HG03378 (cell line): ENCODE results near the gene KEAP1.
A peak's percentile ranks its signal among the peaks of the same experiment; 100 is the strongest.

Source experiments
- ATAC-seq: cut with Tn5 transposase; IDR thresholded peaks from one replicate; pipeline ENCODE4 v1.9.1; 2021; ENCODE audit warnings: mild to moderate bottlenecking, moderate library complexity; ENCODE audit not compliant: unreplicated experiment

KEAP1 gene

GRCh38 chr19:10525636-10526035, 22.5 kb upstream of the KEAP1 start:
- ATAC-seq: no peak

- ATAC-seq: no peak
Observed at GRCh38 chr19:10523135-10523636, 20.0 kb upstream of the KEAP1 start.

DNA sequence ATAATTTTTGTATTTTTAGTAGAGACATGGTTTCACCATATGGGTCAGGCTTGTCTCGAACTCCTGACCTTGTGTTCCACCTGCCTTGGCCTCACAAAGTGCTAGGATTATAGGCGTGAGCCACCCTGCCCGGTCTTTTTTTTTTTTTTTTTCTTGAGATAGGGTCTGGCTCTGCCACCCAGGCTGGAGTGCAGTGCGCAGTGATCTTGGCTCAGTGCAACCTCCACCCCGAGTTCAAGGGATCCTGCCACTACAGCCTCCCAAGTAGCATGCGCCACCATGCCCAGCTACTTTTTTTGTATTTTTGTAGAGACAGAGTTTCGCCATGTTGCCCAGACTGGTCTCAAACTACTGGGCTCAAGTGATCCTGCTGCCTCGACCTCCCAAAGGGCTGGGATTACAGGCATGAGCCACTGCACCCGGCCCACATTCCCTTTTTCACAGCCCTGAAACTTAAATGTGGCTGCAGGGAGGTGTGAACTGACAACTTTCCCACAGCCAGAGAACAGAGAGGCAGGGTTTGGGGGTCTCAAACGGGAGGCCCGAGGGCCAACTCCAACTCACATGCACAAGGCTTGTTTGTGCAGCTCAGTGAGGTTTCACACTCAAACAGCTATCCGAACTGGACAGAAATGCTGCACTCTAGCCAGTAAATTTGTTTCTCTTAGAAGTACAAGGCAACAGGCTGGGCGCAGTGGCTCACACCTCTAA, 18.5 kb upstream of the KEAP1 start:
- no peak for ATAC-seq

GRCh38 chr19:10520652-10521318, 17.6 kb upstream of the KEAP1 start:
- no peak for ATAC-seq

DNA sequence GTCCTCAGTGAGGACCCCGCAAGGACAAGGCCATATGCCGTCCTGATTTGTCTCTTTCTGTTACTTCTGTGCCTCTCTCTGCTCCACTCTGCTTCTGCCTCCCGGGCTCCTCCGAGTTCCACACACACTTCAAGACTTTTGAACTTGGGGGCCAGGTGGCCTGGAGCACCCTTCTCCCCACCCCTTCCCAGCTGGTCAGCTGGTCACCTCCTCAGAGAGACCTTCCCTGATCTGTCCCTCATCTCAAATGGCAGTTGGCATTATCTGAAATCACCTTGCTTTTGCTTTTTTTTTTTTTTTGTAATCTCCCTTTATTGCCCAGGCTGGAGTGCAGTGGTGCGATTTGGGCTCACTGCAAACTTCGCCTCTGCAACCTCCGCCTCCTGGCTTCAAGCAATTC, 16.3 kb upstream of the KEAP1 start:
- no peak for ATAC-seq

GRCh38 chr19:10518444-10519361, 15.5 kb upstream of the KEAP1 start:
- no peak for ATAC-seq

- no peak for ATAC-seq
Observed at GRCh38 chr19:10517760-10518443, 14.7 kb upstream of the KEAP1 start.

GRCh38 chr19:10517361-10517759, 14.2 kb upstream of the KEAP1 start, which contains the start of gene S1PR5:
S1PR5 (minus strand) TSS chr19:10517447; CDS start chr19:10515011, 2,436 bp downstream.
- no peak for ATAC-seq

DNA sequence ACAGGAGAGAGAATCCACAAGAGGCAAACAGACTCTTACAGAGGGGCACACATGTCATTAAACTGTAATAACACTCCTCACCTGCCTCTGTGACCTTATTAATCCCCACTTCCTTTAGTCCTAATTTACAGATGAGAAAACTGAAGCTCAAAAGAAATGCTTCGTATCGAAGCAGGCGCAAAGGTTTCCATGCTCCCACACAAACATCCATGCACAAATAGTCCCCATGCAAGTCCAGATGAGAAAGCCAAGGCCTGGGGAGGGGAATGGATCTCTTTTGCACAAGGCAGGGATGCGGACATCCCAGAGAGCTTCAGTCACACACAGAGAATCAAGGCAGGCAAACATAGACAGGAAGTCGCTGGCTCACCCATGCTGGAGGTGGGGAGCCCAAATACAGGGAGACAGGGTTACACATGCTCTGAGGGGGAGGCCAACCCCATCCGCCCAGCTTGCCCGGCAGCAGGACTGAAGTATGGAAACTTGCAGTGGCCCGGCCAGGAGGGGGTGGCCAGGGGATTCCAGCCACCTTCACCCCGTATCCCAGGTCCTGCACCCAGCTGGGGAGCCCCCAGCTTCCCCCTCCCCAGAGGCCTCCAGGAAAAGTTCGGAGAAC, 13.6 kb upstream of the KEAP1 start:
- ATAC-seq: no peak

DNA sequence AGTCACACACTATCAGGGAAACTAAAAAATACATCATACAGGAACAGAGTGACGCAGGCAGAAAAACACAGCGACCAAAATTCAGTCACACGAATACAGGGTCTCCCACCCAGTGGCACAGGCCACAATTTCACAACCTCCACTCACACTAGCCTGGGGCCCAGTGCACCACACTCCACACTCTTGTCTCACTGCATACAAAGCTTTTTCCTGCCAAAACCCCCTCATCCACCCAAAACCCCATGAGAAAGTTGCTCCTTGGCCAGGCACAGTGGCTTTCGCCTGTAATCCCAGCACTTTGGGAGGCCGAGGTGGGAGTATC, 12.9 kb upstream of the KEAP1 start:
- no peak for ATAC-seq

- ATAC-seq: no peak
Observed at GRCh38 chr19:10514211-10515145, 11.3 kb upstream of the KEAP1 start.

DNA sequence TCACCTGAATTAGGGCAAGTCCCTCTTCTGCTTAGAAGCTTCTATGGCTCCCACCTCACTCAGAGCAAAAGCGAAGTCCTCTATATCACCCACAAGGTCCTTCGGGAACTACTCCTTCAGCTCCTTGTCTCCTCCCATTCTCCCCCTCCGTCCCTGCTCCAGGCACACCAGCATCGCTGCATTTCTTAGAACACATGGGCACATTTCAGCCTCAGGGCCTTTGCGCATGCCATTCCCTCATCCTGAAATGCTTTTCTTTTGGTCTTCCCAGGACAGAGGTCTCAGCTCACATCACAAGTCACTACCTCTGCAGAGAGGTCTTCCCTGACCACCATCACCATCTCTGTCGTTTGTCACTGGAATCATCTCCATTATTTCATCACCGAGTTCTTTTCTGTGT, 10.1 kb upstream of the KEAP1 start:
- no peak for ATAC-seq

DNA sequence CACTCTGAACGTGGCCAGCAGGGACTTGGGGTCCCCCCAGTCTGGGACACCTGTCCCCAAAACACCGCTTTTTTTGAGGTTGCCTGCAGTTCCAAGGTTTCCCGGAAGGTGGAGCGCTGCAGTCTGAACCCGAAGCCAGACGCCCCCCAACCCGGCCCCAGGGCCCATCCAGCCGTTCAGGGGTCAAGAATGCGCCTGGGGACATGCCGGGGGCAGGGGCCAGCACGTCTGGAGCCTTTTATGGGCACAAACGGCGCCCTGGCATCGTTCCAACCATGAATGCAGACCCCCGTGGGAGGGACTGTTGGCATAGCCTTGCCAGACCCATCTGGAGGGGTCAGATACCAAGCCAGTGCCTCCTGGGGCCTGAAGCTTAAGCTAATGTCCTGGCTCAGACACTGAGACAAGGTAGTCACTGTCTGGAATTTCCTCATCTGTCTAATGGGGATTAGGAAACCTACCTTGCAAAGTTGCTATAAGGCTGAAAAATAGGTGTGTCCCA, 7.2 kb upstream of the KEAP1 start:
- ATAC-seq: no peak

GRCh38 chr19:10508707-10509106, 5.6 kb upstream of the KEAP1 start:
- ATAC-seq: no peak

DNA sequence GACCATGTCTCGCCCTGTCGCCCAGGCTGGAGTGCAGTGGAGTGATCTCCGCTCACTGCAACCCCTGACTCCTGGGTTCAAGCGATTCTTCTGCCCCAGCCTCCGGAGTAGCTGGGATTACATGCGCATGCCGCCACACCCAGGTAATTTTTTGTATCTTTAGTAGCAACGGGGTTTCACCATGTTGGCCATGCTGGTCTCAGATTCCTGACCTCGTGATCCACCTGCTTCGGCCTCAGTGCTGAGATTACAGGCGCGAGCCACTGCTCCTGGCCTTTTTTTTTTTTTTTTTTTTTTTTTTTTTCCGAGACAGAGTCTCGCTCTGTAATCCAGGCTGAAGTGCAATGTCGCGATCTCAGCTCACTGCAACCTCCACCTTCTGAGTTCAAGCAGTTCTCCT, 4.9 kb upstream of the KEAP1 start:
- no peak for ATAC-seq

DNA sequence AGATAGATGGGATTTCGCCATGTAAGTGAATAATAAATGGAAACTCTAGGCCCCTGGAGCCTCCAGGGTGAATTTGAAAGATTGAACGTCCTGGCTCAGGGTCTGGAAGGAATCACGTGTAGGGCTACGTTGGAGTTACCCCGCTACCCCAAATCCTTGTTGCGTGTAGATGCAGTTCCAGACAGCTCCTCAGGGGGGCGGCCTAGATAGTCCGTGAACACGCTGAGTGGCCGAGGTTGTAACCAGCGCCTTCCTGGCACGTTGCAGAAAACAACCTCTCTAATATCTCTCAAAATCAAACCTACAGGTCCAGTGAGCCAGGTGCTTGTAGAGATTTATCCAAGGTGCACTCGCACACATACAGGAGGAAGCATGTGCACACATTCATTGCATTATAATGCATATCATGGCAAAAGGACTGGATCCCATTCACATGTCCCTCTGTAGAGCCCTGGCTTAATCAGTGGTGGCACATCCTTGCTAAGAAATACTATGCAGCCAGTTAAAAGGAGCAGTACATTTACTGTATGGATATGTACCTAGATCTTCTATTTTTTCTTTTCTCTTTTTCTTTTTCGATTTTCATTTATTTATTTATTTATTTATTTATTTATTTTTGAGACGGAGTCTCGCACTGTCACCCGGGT, 2.5 kb upstream of the KEAP1 start:
- no peak for ATAC-seq

- peak; percentile 57 for ATAC-seq
Observed at GRCh38 chr19:10502524-10503001, 593 bp downstream of the KEAP1 start.

DNA sequence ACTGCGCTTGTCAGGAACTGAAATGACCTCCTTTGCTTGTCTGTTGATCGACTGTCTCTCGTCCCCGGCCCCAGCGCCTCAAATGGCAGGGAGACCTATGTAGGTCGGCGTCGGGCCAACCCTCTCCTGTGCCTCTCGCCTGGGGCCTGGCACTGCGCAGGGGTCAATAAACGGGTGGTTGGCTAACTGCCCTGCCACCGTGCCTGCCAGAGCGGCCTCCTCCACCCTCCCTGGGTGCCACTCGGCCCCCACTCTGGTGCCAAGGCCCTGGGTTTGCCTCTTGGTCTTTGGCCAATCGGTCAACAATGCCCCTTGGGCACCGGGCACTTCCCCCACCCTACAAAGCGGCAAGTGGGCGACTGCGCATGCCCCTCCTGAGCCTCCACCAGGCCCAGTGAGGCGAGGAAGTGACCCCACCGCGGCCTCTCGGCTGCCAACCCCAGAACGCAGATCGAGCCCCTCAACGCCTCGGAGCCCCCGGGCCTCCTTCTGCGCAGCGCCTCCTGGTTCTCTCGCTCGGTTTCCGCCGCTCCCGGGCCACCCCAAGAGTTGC, 1.1 kb downstream of the KEAP1 start:
- ATAC-seq: peak; percentile 47
